Measurements from ENCODE around the gene ASIC4. TPM values are rescaled to one million over a fixed set of nuclear protein-coding genes. Genes with fewer than 3 reads are reported as not detected.

ASIC4 gene
- total and polyA plus RNA-seq, 7 donors: under 0.01 to 0.07 TPM; not detected in 5

- intact Hi-C loops (cut with DNase I): no loop called here
- no peaks in the 10 kb centered on the region for H3K27me3 ChIP-seq
- DNase-seq: no peak
- H3K27ac ChIP-seq: no peak overlapping the region
- no peaks in the 10 kb centered on the region for H3K9me3 ChIP-seq
- WGBS, 2 donors: 73 to 88% methylated on average over 6 of the region's 6 CpGs
- no peak for TF ChIP-seq EP300 (IDR thresholded peaks at IDR 0.05)
- TF ChIP-seq POLR2AphosphoS5 (IDR thresholded peaks at IDR 0.05): no peak
- no peak for TF ChIP-seq CTCF (IDR thresholded peaks at IDR 0.05)
- no peak for TF ChIP-seq POLR2A (IDR thresholded peaks at IDR 0.05)
- peaks cover 0 to 19% (median 9%) of the 10 kb centered on the region in 4 donors for H3K4me1 ChIP-seq
- no peak overlapping the region for H3K4me3 ChIP-seq
- peaks cover 0 to 5% (median under 1%) of the 10 kb centered on the region in 4 donors for H3K36me3 ChIP-seq
Observed at GRCh38 chr2:219533930-219534661, 19.8 kb downstream of the ASIC4 start.

GRCh38 chr2:219536425-219536824 lies 22.1 kb downstream of the ASIC4 start:
- no peaks in the 10 kb centered on the region for H3K9me3 ChIP-seq
- peaks cover 6 to 29% (median 15%) of the 10 kb centered on the region in 4 donors for H3K36me3 ChIP-seq
- intact Hi-C loops (cut with DNase I): no loop called here
- H3K4me1 ChIP-seq: peaks cover 0 to 11% (median 7%) of the 10 kb centered on the region in 4 donors
- no peak overlapping the region for H3K27ac ChIP-seq
- H3K27me3 ChIP-seq: no peaks in the 10 kb centered on the region
- WGBS, 2 donors: 90 to 91% methylated on average over 16 of the region's 16 CpGs
- TF ChIP-seq POLR2AphosphoS5 (IDR thresholded peaks at IDR 0.05) (no peak), EP300 (IDR thresholded peaks at IDR 0.05) (no peak), POLR2A (IDR thresholded peaks at IDR 0.05) (no peak), CTCF (IDR thresholded peaks at IDR 0.05) (no peak)
- DNase-seq: no peak
- no peak overlapping the region for H3K4me3 ChIP-seq

- WGBS, 2 donors: 70 to 78% methylated on average over 9 of the region's 9 CpGs
Observed at GRCh38 chr2:219536967-219537366, 22.7 kb downstream of the ASIC4 start.

GRCh38 chr2:219537657-219538488 lies 23.6 kb downstream of the ASIC4 start:
- no peak for TF ChIP-seq POLR2AphosphoS5 (IDR thresholded peaks at IDR 0.05)
- no peak for TF ChIP-seq POLR2A (IDR thresholded peaks at IDR 0.05)
- TF ChIP-seq EP300 (IDR thresholded peaks at IDR 0.05): no peak
- no peak for TF ChIP-seq CTCF (IDR thresholded peaks at IDR 0.05)
- H3K4me1 ChIP-seq: peaks cover 0 to 26% (median 22%) of the 10 kb centered on the region in 4 donors
- no peak for DNase-seq
- WGBS, 2 donors: 34 to 55% methylated on average over 14 of the region's 15 CpGs
- intact Hi-C loops (cut with DNase I): no loop called here
- H3K4me3 ChIP-seq: no peak overlapping the region
- no peaks in the 10 kb centered on the region for H3K27me3 ChIP-seq
- no peaks in the 10 kb centered on the region for H3K9me3 ChIP-seq
- H3K27ac ChIP-seq: no peak overlapping the region
- H3K36me3 ChIP-seq: peaks cover 6 to 30% (median 15%) of the 10 kb centered on the region in 4 donors

More at GRCh38 chr2:219536967-219537366, 22.7 kb downstream of the ASIC4 start:
- H3K36me3 ChIP-seq: peaks cover 6 to 30% (median 15%) of the 10 kb centered on the region in 4 donors
- H3K9me3 ChIP-seq: no peaks in the 10 kb centered on the region
- H3K4me1 ChIP-seq: peaks cover 0 to 17% (median 13%) of the 10 kb centered on the region in 4 donors
- no peak overlapping the region for H3K27ac ChIP-seq
- H3K27me3 ChIP-seq: no peaks in the 10 kb centered on the region
- no peak for DNase-seq
- no peak overlapping the region for H3K4me3 ChIP-seq
- no peak for TF ChIP-seq POLR2AphosphoS5 (IDR thresholded peaks at IDR 0.05)
- TF ChIP-seq EP300 (IDR thresholded peaks at IDR 0.05): no peak
- TF ChIP-seq POLR2A (IDR thresholded peaks at IDR 0.05): no peak
- TF ChIP-seq CTCF (IDR thresholded peaks at IDR 0.05): no peak
- intact Hi-C loops (cut with DNase I): no loop called here
